Measurements from ENCODE around the gene AICDA. TPM values are rescaled to one million over a fixed set of nuclear protein-coding genes. Genes with fewer than 3 reads are reported as not detected.

The AICDA gene
- total RNA-seq, 2 donors from 2014 or later, result not detected

DNA sequence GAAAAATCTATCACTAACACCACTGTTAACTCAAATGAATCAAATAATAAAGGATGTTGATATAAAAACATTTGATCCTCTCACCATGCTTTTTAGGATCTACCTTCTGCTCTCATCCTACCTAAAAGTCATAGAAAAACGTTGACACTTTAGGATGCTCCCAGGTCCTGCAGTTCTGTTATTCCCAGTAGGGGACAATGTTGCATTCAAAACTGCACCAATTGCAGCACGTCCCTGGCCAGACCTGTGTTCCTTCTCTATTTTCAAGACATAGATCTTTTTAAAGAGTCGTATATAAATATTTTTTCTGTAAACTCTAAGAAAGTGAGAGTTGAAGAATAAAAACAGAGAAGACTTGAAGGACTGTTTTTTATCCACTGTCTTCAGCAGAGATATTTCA, 8.8 kb downstream of the AICDA start:
- DNase-seq (no peak), ATAC-seq (no peak)
- no peak overlapping the region for H3K27ac ChIP-seq
- TF ChIP-seq CTCF (IDR thresholded peaks at IDR 0.05) (no peak), POLR2A (IDR thresholded peaks at IDR 0.05) (no peak)
- H3K27me3 ChIP-seq, result no peaks in the 10 kb centered on the region
- intact Hi-C loops (cut with DNase I), result no loop called here
- no peaks in the 10 kb centered on the region for H3K4me1 ChIP-seq
- no peaks in the 10 kb centered on the region for H3K9me3 ChIP-seq
- no peaks in the 10 kb centered on the region for H3K36me3 ChIP-seq (replicated peaks in 1 of 2; ENCODE audit: insufficient read depth in 1 of 2, low read depth in 2 of 2)
- WGBS, 2 donors, result 15 to 17% methylated on average over 3 of the region's 3 CpGs
- H3K4me3 ChIP-seq, result no peak overlapping the region

- no peak for TF ChIP-seq CTCF (IDR thresholded peaks at IDR 0.05)
- TF ChIP-seq POLR2A (IDR thresholded peaks at IDR 0.05), result no peak
- H3K36me3 ChIP-seq (replicated peaks in 1 of 2; ENCODE audit: insufficient read depth in 1 of 2, low read depth in 2 of 2), result no peaks in the 10 kb centered on the region
- H3K27ac ChIP-seq, result no peak overlapping the region
- no peak overlapping the region for H3K4me3 ChIP-seq
- H3K4me1 ChIP-seq, result no peaks in the 10 kb centered on the region
- intact Hi-C loops (cut with DNase I), result no loop called here
- DNase-seq, result no peak
- H3K9me3 ChIP-seq, result no peaks in the 10 kb centered on the region
- no peaks in the 10 kb centered on the region for H3K27me3 ChIP-seq
- 46 to 53% methylated on average over 2 of the region's 2 CpGs for WGBS, 2 donors
- ATAC-seq, result no peak
Measured at GRCh38 chr12:8603286-8603685, 9.4 kb downstream of the AICDA start.

DNA sequence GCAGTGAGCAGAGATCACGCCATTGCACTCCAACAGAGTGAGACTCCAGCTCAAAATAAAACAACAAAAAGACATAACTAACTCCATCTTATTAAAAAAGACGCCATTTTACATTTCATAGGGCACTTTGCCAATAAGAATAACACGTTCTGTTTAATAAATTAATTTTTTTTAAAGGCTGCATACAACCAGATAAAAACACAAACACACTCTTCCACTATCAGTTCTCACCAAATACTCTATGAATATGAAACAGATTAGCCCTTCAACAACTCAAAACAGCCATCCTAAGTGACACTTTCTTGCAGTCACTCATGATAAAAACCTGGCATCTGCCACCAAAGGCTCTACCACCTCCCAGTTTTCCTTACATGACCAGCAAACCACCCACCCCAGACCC, 16.1 kb downstream of the AICDA start:
- Histone ChIP-seq H3K36me3 (replicated peaks in 1 of 2; ENCODE audit: insufficient read depth in 1 of 2, low read depth in 2 of 2) (no peaks in the 10 kb centered on the region), H3K27me3 (no peaks in the 10 kb centered on the region), H3K27ac (no peak overlapping the region), H3K9me3 (no peaks in the 10 kb centered on the region), H3K4me1 (no peaks in the 10 kb centered on the region), H3K4me3 (no peak overlapping the region)
- no peak for ATAC-seq
- intact Hi-C loops (cut with DNase I), result no loop called here
- 60 to 67% methylated on average over 3 of the region's 3 CpGs for WGBS, 2 donors
- no peak for TF ChIP-seq CTCF (IDR thresholded peaks at IDR 0.05)
- TF ChIP-seq POLR2A (IDR thresholded peaks at IDR 0.05), result no peak
- no peak for DNase-seq

DNA sequence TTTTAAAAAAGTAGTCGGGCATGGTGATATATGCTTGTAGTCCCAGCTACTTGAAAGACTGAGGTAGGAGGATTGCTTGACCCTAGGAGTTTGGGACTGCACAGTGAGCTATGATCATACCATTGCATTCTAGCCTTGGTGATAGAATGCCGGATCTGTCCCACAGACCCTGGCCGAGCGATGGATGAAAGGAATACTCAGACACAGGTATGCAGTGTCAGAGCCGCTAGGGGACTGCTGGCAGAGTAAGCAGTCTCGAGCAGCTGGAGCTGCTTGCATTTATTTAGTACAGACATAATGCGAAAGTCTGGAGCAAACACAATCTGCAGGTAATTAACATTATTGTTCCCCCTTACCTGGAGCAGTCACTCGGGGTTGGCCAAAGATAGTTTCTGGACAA, 18.6 kb downstream of the AICDA start:
- no peak for ATAC-seq
- 36 to 44% methylated on average over 8 of the region's 8 CpGs for WGBS, 2 donors
- DNase-seq, result no peak
- H3K27me3 ChIP-seq, result no peaks in the 10 kb centered on the region
- no peaks in the 10 kb centered on the region for H3K9me3 ChIP-seq
- H3K27ac ChIP-seq, result no peak overlapping the region
- H3K36me3 ChIP-seq (replicated peaks in 1 of 2; ENCODE audit: insufficient read depth in 1 of 2, low read depth in 2 of 2), result no peaks in the 10 kb centered on the region
- H3K4me3 ChIP-seq, result no peak overlapping the region
- intact Hi-C loops (cut with DNase I), result no loop called here
- no peaks in the 10 kb centered on the region for H3K4me1 ChIP-seq
- TF ChIP-seq POLR2A (IDR thresholded peaks at IDR 0.05) (no peak), CTCF (IDR thresholded peaks at IDR 0.05) (no peak)

GRCh38 chr12:8593246-8593645, 19.4 kb downstream of the AICDA start:
- Histone ChIP-seq H3K4me1 (no peaks in the 10 kb centered on the region), H3K36me3 (replicated peaks in 1 of 2; ENCODE audit: insufficient read depth in 1 of 2, low read depth in 2 of 2) (no peaks in the 10 kb centered on the region), H3K27me3 (no peaks in the 10 kb centered on the region), H3K4me3 (no peak overlapping the region), H3K27ac (no peak overlapping the region), H3K9me3 (no peaks in the 10 kb centered on the region)
- DNase-seq, result no peak
- whole genome bisulfite sequencing, 2 donors, result 85% methylated on average over 2 of the region's 2 CpGs
- TF ChIP-seq POLR2A (IDR thresholded peaks at IDR 0.05) (no peak), CTCF (IDR thresholded peaks at IDR 0.05) (no peak)
- intact Hi-C loops (cut with DNase I), result no loop called here
- no peak for ATAC-seq
